ENCODE data around the gene RALGDS. TPM values are rescaled to one million over a fixed set of nuclear protein-coding genes. Genes with fewer than 3 reads are reported as not detected.
A peak's percentile ranks its signal among the peaks of the same experiment; 100 is the strongest.

Gene RALGDS
- polyA plus RNA-seq, 2 donors: 47.8 to 67.9 TPM

- H3K27me3 ChIP-seq (ENCODE audit: control insufficient read depth in 1 of 2, insufficient read depth in 2 of 2, low read length in 2 of 2): no peaks in the 10 kb centered on the region
- H3K27ac ChIP-seq (ENCODE audit: low read depth in 2 of 2, low read length in 1 of 2): no peak overlapping the region
- H3K9me3 ChIP-seq (ENCODE audit: control insufficient read depth in 2 of 2, insufficient read depth in 1 of 2, low read depth in 1 of 2, low read length in 1 of 2): no peaks in the 10 kb centered on the region
- no peak overlapping the region for H3K4me3 ChIP-seq (ENCODE audit: low read depth in 1 of 2, low read length in 2 of 2)
- WGBS, 2 donors: 91 to 97% methylated on average over 18 of the region's 18 CpGs
- H3K4me1 ChIP-seq (ENCODE audit: control insufficient read depth in 2 of 2, insufficient read depth in 2 of 2, low read length in 1 of 2): peaks cover 5 to 12% of the 10 kb centered on the region in 2 donors
- H3K36me3 ChIP-seq (ENCODE audit: control insufficient read depth in 2 of 2, insufficient read depth in 2 of 2, low read length in 1 of 2): peaks cover 36 to 76% of the 10 kb centered on the region in 2 donors
Observed at GRCh38 chr9:133107961-133108793, 12.9 kb downstream of the RALGDS start.

GRCh38 chr9:133107245-133107722, 13.8 kb downstream of the RALGDS start:
- H3K4me3 ChIP-seq (ENCODE audit: low read depth in 1 of 2, low read length in 2 of 2): no peak overlapping the region
- peaks cover 0 to 4% of the 10 kb centered on the region in 2 donors for H3K4me1 ChIP-seq (ENCODE audit: control insufficient read depth in 2 of 2, insufficient read depth in 2 of 2, low read length in 1 of 2)
- 92 to 93% methylated on average over 13 of the region's 13 CpGs for WGBS, 2 donors
- no peaks in the 10 kb centered on the region for H3K9me3 ChIP-seq (ENCODE audit: control insufficient read depth in 2 of 2, insufficient read depth in 1 of 2, low read depth in 1 of 2, low read length in 1 of 2)
- H3K27me3 ChIP-seq (ENCODE audit: control insufficient read depth in 1 of 2, insufficient read depth in 2 of 2, low read length in 2 of 2): no peaks in the 10 kb centered on the region
- H3K36me3 ChIP-seq (ENCODE audit: control insufficient read depth in 2 of 2, insufficient read depth in 2 of 2, low read length in 1 of 2): peaks cover 42 to 75% of the 10 kb centered on the region in 2 donors
- H3K27ac ChIP-seq (ENCODE audit: low read depth in 2 of 2, low read length in 1 of 2): no peak overlapping the region

- Histone ChIP-seq H3K9me3 (ENCODE audit: control insufficient read depth in 2 of 2, insufficient read depth in 1 of 2, low read depth in 1 of 2, low read length in 1 of 2) (no peaks in the 10 kb centered on the region), H3K36me3 (ENCODE audit: control insufficient read depth in 2 of 2, insufficient read depth in 2 of 2, low read length in 1 of 2) (peaks cover 42 to 75% of the 10 kb centered on the region in 2 donors), H3K4me1 (ENCODE audit: control insufficient read depth in 2 of 2, insufficient read depth in 2 of 2, low read length in 1 of 2) (no peaks in the 10 kb centered on the region), H3K27ac (ENCODE audit: low read depth in 2 of 2, low read length in 1 of 2) (no peak overlapping the region), H3K4me3 (ENCODE audit: low read depth in 1 of 2, low read length in 2 of 2) (no peak overlapping the region), H3K27me3 (ENCODE audit: control insufficient read depth in 1 of 2, insufficient read depth in 2 of 2, low read length in 2 of 2) (no peaks in the 10 kb centered on the region)
- WGBS, 2 donors: 93 to 94% methylated on average over 17 of the region's 17 CpGs
Observed at GRCh38 chr9:133106511-133107244, 14.4 kb downstream of the RALGDS start.

- H3K9me3 ChIP-seq (ENCODE audit: control insufficient read depth in 2 of 2, insufficient read depth in 1 of 2, low read depth in 1 of 2, low read length in 1 of 2): no peaks in the 10 kb centered on the region
- 86 to 89% methylated on average over 4 to 7 of the region's 7 CpGs for WGBS, 2 donors
- H3K27ac ChIP-seq (ENCODE audit: low read depth in 2 of 2, low read length in 1 of 2): no peak overlapping the region
- no peak overlapping the region for H3K4me3 ChIP-seq (ENCODE audit: low read depth in 1 of 2, low read length in 2 of 2)
- H3K4me1 ChIP-seq (ENCODE audit: control insufficient read depth in 2 of 2, insufficient read depth in 2 of 2, low read length in 1 of 2): no peaks in the 10 kb centered on the region
- peaks cover 52 to 80% of the 10 kb centered on the region in 2 donors for H3K36me3 ChIP-seq (ENCODE audit: control insufficient read depth in 2 of 2, insufficient read depth in 2 of 2, low read length in 1 of 2)
- no peaks in the 10 kb centered on the region for H3K27me3 ChIP-seq (ENCODE audit: control insufficient read depth in 1 of 2, insufficient read depth in 2 of 2, low read length in 2 of 2)
Observed at GRCh38 chr9:133105461-133105770, 15.6 kb downstream of the RALGDS start.

- H3K4me1 ChIP-seq (ENCODE audit: control insufficient read depth in 2 of 2, insufficient read depth in 2 of 2, low read length in 1 of 2): no peaks in the 10 kb centered on the region
- 86% methylated on average over 15 of the region's 15 CpGs for WGBS, 2 donors
- H3K36me3 ChIP-seq (ENCODE audit: control insufficient read depth in 2 of 2, insufficient read depth in 2 of 2, low read length in 1 of 2): peaks cover 52 to 79% of the 10 kb centered on the region in 2 donors
- H3K27me3 ChIP-seq (ENCODE audit: control insufficient read depth in 1 of 2, insufficient read depth in 2 of 2, low read length in 2 of 2): no peaks in the 10 kb centered on the region
- no peak overlapping the region for H3K27ac ChIP-seq (ENCODE audit: low read depth in 2 of 2, low read length in 1 of 2)
- H3K9me3 ChIP-seq (ENCODE audit: control insufficient read depth in 2 of 2, insufficient read depth in 1 of 2, low read depth in 1 of 2, low read length in 1 of 2): no peaks in the 10 kb centered on the region
- H3K4me3 ChIP-seq (ENCODE audit: low read depth in 1 of 2, low read length in 2 of 2): no peak overlapping the region
Observed at GRCh38 chr9:133104718-133105460, 16.2 kb downstream of the RALGDS start.

GRCh38 chr9:133103987-133104505, 17.0 kb downstream of the RALGDS start:
- Histone ChIP-seq H3K36me3 (ENCODE audit: control insufficient read depth in 2 of 2, insufficient read depth in 2 of 2, low read length in 1 of 2) (peaks cover 53 to 84% of the 10 kb centered on the region in 2 donors), H3K9me3 (ENCODE audit: control insufficient read depth in 2 of 2, insufficient read depth in 1 of 2, low read depth in 1 of 2, low read length in 1 of 2) (no peaks in the 10 kb centered on the region), H3K4me1 (ENCODE audit: control insufficient read depth in 2 of 2, insufficient read depth in 2 of 2, low read length in 1 of 2) (no peaks in the 10 kb centered on the region), H3K27ac (ENCODE audit: low read depth in 2 of 2, low read length in 1 of 2) (peak overlapping the region in 1 of 2 donors; percentile 56), H3K27me3 (ENCODE audit: control insufficient read depth in 1 of 2, insufficient read depth in 2 of 2, low read length in 2 of 2) (no peaks in the 10 kb centered on the region), H3K4me3 (ENCODE audit: low read depth in 1 of 2, low read length in 2 of 2) (no peak overlapping the region)
- WGBS, 2 donors: 75 to 84% methylated on average over 12 of the region's 12 CpGs

GRCh38 chr9:133103183-133103986, 17.7 kb downstream of the RALGDS start:
- peaks cover 52 to 84% of the 10 kb centered on the region in 2 donors for H3K36me3 ChIP-seq (ENCODE audit: control insufficient read depth in 2 of 2, insufficient read depth in 2 of 2, low read length in 1 of 2)
- peak overlapping the region in 1 of 2 donors; percentile 56 for H3K27ac ChIP-seq (ENCODE audit: low read depth in 2 of 2, low read length in 1 of 2)
- H3K4me3 ChIP-seq (ENCODE audit: low read depth in 1 of 2, low read length in 2 of 2): no peak overlapping the region
- H3K27me3 ChIP-seq (ENCODE audit: control insufficient read depth in 1 of 2, insufficient read depth in 2 of 2, low read length in 2 of 2): no peaks in the 10 kb centered on the region
- WGBS, 2 donors: 41 to 46% methylated on average over 14 of the region's 14 CpGs
- H3K4me1 ChIP-seq (ENCODE audit: control insufficient read depth in 2 of 2, insufficient read depth in 2 of 2, low read length in 1 of 2): no peaks in the 10 kb centered on the region
- peaks cover 0 to 3% of the 10 kb centered on the region in 2 donors for H3K9me3 ChIP-seq (ENCODE audit: control insufficient read depth in 2 of 2, insufficient read depth in 1 of 2, low read depth in 1 of 2, low read length in 1 of 2)

GRCh38 chr9:133102190-133103021, 18.6 kb downstream of the RALGDS start:
- Histone ChIP-seq H3K27ac (ENCODE audit: low read depth in 2 of 2, low read length in 1 of 2) (no peak overlapping the region), H3K36me3 (ENCODE audit: control insufficient read depth in 2 of 2, insufficient read depth in 2 of 2, low read length in 1 of 2) (peaks cover 49 to 82% of the 10 kb centered on the region in 2 donors), H3K9me3 (ENCODE audit: control insufficient read depth in 2 of 2, insufficient read depth in 1 of 2, low read depth in 1 of 2, low read length in 1 of 2) (peaks cover 0 to 10% of the 10 kb centered on the region in 2 donors), H3K4me3 (ENCODE audit: low read depth in 1 of 2, low read length in 2 of 2) (no peak overlapping the region), H3K27me3 (ENCODE audit: control insufficient read depth in 1 of 2, insufficient read depth in 2 of 2, low read length in 2 of 2) (no peaks in the 10 kb centered on the region), H3K4me1 (ENCODE audit: control insufficient read depth in 2 of 2, insufficient read depth in 2 of 2, low read length in 1 of 2) (no peaks in the 10 kb centered on the region)
- WGBS, 2 donors: 93% methylated on average over 18 to 21 of the region's 21 CpGs
